ENCODE measurements around the gene CEL. TPM values are rescaled to one million over a fixed set of nuclear protein-coding genes. Genes with fewer than 3 reads are reported as not detected.

Gene CEL
- total RNA-seq, 1 donor from 2014 or later: 7.7 TPM

- ATAC-seq (no peak), DNase-seq (ENCODE audit: missing footprints) (no peak)
- intact Hi-C loops (cut with DNase I): no loop called here
Observed at GRCh38 chr9:133044661-133045060, 17.1 kb upstream of the CEL start.

GRCh38 chr9:133045132-133045531 lies 16.6 kb upstream of the CEL start:
- DNase-seq (ENCODE audit: missing footprints) (no peak), ATAC-seq (no peak)
- intact Hi-C loops (cut with DNase I): no loop called here

- DNase-seq (ENCODE audit: missing footprints) (no peak), ATAC-seq (no peak)
- intact Hi-C loops (cut with DNase I): no loop called here
Observed at GRCh38 chr9:133046196-133046899, 15.4 kb upstream of the CEL start.

GRCh38 chr9:133046900-133047295 lies 14.9 kb upstream of the CEL start:
- intact Hi-C loops (cut with DNase I): no loop called here
- DNase-seq (ENCODE audit: missing footprints): no peak
- no peak for ATAC-seq

- no peak for DNase-seq (ENCODE audit: missing footprints)
- intact Hi-C loops (cut with DNase I): no loop called here
- peak; percentile 52 for ATAC-seq
Observed at GRCh38 chr9:133048595-133048994, 13.2 kb upstream of the CEL start.

DNA sequence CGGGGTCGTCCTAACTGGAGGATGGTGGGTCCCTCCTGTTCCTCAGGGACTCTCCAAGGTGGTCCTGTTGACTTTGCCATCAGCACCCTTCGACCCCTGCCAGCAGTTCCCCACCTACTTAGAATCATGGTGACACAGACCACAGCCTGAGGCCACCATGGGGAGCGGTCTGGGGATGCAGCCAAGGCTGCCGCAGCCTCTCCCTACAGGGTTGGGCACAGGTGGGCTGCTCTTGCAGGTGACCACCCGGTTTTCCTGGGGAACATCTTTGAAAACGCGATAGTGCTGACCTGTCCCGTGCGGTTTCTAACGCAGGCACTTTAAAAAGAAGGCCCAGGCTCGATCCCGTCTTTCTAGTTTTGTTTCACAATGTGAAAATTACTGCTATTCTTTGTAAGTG lies 12.7 kb upstream of the CEL start:
- ATAC-seq: no peak

DNA sequence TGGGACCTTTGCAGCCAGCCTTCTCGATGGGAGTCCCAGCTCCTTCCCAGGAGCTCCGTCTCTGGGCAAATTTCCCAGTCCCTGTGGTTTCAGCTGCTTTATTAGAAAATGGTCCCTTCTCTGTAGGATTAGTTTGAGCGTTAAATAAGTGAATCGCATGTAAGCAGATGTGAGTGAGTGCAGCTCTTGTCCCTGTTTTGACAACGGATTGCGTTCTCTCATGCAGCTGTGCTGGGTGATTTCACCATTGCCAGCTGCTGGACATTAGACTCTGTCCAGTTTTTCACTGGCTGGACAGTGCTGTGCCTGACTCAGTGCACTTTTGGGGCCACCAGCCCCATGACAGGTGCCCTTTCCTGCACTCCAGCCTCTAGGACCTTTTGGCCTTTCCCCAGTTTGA lies 11.6 kb upstream of the CEL start:
- ATAC-seq: no peak
- DNase-seq (ENCODE audit: missing footprints): no peak
- intact Hi-C loops (cut with DNase I): no loop called here

More for the DNA sequence above, 12.7 kb upstream of the CEL start:
- intact Hi-C loops (cut with DNase I): no loop called here
- DNase-seq (ENCODE audit: missing footprints): no peak

DNA sequence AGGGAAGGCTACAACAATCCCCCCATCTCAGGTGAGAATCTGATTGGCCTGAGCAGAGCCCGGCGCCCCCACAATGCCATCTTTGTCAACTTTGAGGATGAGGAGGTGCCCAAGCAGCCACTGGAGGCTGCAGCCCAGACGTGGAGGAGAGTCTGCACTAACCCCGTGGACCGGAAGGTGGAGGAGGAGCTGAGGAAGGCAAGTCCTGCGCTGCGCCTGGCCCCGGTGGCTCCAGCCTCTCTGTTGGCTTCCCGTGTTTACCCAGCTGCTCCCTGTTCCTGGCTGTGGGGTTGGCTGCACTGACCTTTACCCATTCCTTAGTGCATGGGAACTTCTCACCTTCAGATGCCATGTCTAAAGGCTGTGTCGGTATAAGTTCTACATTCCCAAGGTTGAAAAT lies 11.0 kb upstream of the CEL start:
- DNase-seq (ENCODE audit: missing footprints) (no peak), ATAC-seq (no peak)
- intact Hi-C loops (cut with DNase I): no loop called here

DNA sequence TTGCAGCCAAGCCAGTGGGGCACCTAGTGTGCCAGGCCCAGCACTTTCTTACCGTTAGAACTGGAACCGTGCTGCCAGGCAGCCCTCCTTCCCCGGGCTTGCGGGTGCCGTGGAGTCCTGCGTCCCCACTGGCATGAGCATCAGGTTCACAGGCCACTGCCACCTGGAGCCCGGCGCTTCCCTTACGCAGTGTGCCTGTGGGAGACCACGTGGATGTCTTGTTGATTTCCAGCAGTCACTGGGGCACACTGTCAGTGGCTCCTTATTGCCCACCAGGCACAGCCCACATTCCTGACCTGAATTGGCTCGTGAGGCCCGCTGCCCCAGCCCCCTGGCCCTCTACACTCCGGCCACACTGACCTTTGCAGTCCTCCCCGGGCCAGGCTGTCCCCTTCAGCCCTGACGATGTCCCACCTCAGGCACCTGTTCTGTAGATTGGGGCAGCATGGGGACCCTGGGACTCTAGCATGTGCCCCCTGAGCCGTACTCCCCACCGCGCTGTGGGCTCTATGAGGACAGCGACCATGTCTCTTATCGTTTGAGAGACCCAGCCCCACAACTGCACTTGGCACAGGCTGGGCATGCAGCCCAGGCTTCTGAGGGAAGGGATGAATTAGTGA lies 10.4 kb upstream of the CEL start:
- intact Hi-C loops (cut with DNase I): no loop called here
- ATAC-seq (no peak), DNase-seq (ENCODE audit: missing footprints) (no peak)

GRCh38 chr9:133051966-133052539 lies 9.7 kb upstream of the CEL start:
- ATAC-seq (no peak), DNase-seq (ENCODE audit: missing footprints) (no peak)
- intact Hi-C loops (cut with DNase I): no loop called here

GRCh38 chr9:133054194-133054890 lies 7.4 kb upstream of the CEL start:
- intact Hi-C loops (cut with DNase I): loop anchor here (2.0 kb wide), 1 partner anchor 86 kb away; no protein-coding TSS in a partner anchor
- DNase-seq (ENCODE audit: missing footprints): peak; percentile 78
- peak; percentile 78 for ATAC-seq

- intact Hi-C loops (cut with DNase I): loop anchor here (2.0 kb wide), 1 partner anchor 86 kb away; no protein-coding TSS in a partner anchor
- peak; percentile 90 for ATAC-seq
Observed at GRCh38 chr9:133054966-133055365, 6.8 kb upstream of the CEL start.

DNA sequence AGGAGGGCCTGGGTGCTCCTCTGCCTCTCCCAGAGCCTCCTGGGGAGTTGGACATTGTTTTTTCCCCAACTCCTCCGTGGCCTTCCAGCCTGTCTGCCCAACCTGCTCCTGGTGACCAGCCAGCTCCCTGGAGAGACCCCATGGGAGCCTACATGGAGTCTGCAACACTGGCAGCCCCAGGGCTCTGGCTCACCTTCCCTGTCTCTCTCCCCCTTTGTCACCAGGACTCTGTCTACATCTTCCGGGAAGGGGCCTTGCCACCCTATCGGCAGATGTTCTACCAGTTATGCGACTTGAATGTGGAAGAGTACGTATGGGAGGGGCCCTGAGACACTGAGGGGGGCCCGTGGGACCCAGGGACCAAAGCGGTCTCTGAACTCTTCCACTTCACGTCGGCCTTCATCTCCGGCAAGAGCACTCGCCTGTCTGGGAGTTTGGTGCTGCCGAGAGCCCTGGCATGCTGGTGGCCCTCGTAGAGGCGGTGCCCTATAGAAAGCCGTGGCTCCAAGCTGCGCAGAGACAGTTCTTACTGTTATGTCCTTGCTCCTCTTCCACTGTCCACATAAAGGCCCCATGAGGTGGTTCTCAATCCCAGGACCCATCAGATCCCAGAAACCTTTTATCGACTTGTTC lies 5.9 kb upstream of the CEL start:
- intact Hi-C loops (cut with DNase I): loop anchor here (2.0 kb wide), 1 partner anchor 85 kb away; no protein-coding TSS in a partner anchor
- no peak for DNase-seq (ENCODE audit: missing footprints)
- ATAC-seq: no peak

More at GRCh38 chr9:133054966-133055365, 6.8 kb upstream of the CEL start:
- peak; percentile 86 for DNase-seq (ENCODE audit: missing footprints)

- ATAC-seq (no peak), DNase-seq (ENCODE audit: missing footprints) (no peak)
- intact Hi-C loops (cut with DNase I): no loop called here
Observed at GRCh38 chr9:133056533-133056932, 5.2 kb upstream of the CEL start.

GRCh38 chr9:133057006-133057405 lies 4.8 kb upstream of the CEL start:
- ATAC-seq: no peak
- intact Hi-C loops (cut with DNase I): no loop called here
- DNase-seq (ENCODE audit: missing footprints): no peak

DNA sequence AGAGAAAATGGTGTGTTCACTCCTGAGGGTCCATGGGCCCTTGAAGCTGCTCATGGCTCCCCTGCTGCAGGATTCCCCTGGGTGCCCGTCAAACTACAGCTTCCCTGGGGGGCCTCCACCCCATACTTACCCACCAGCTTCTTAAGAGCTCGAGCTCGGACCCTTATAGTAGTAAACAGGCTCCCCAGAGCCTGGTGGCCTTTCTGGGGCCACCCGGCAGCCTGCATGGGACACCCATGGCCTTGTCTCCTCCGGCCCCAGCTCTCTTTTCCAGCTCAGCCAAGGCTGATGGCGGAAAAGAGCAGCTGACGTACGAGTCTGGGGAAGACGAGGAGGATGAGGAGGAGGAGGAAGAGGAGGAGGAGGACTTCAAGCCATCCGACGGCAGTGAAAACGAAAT lies 4.2 kb upstream of the CEL start:
- DNase-seq (ENCODE audit: missing footprints) (no peak), ATAC-seq (no peak)
- intact Hi-C loops (cut with DNase I): no loop called here

- DNase-seq (ENCODE audit: missing footprints) (no peak), ATAC-seq (no peak)
- intact Hi-C loops (cut with DNase I): no loop called here
Observed at GRCh38 chr9:133058071-133058470, 3.7 kb upstream of the CEL start.

DNA sequence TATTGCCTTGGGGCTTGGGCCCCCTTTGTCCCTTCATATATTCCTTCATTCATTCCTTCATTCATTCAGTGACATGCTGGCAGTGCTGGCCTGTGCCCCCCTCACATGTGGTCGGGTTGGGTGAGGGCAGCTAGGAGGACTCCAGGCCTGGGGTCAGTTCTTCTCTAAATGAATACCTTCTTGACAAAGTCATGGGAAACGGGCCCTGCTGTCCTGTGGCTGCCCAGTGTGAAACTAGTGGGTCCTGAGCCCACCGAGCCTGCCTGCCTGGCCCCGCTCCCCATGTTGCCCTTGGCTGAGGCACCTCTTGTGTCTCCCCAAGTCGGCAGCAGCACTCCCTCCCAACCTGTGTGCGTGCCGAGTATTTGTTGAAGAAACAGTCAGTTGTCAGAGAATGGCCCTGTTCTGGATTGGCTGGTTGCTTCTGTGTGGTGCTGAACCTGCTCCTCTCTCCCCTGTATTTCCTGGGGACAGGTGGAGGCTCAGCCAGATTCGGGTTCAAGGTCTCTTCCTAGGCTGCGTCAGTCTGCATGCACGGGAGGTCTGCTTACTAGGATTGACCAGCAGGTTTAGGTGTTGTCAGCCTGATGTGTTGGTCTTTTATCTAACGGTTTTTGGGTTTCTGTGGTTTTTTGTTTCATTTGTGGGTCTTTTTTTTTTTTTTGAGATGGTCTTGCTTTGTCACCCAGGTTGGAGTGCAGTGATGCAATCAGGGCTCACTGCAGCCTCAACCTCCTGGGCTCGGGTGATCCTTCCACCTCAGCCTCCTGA lies 3.0 kb upstream of the CEL start:
- ATAC-seq (no peak), DNase-seq (ENCODE audit: missing footprints) (no peak)
- intact Hi-C loops (cut with DNase I): no loop called here

Data from Right ventricle myocardium inferior (tissue), 1 donor.